ENCODE results near the gene TMTC1. TPM values are rescaled to one million over a fixed set of nuclear protein-coding genes. Genes with fewer than 3 reads are reported as not detected.

The TMTC1 gene
- total and polyA plus RNA-seq, 2 of the 8 experiments (the other 6 are each of a cell fraction or from before 2014, with no cell fraction given), result 15.4 to 20.8 TPM

DNA sequence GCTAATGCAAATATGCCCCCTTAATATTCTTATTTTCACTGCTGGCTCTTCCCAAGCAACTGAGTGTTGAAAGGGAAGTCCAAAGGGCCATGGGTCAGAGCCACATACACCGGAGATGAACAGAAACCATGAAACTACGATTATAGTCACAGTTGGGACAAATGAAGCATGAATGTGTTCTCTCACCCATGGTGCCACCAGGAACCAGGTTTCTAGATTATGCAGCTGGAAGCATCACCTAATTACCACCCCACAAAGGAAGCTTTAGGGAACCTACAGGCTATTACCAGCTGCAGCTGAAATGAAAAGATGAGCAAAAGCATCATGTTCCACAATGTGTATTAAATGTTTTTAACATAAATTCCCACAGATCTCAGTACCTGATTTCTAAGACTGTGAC is 15.4 kb downstream of the TMTC1 start:
- no peaks in the 10 kb centered on the region for H3K79me1 ChIP-seq (ENCODE audit: low read depth, low read length)
- no peaks in the 10 kb centered on the region; the same call in 1 of the 2 replicates for H3K23me2 ChIP-seq (ENCODE audit: low read depth, low read length)
- peaks cover 0 to 2% (median under 1%) of the 10 kb centered on the region in 4 experiments; a peak in 2 of 7 replicates for H3K4me1 ChIP-seq (replicated peaks in 1 of 4; ENCODE audit: control insufficient read depth in 3 of 4, insufficient read depth in 4 of 4, low read length in 3 of 4)
- no peak overlapping the region for H3K14ac ChIP-seq (ENCODE audit: insufficient read length)
- no peak overlapping the region for H3K4me2 ChIP-seq (ENCODE audit: insufficient read depth in 1 of 2, low read depth in 2 of 2, low read length in 2 of 2)
- H2AFZ ChIP-seq (ENCODE audit: low read length), result no peak overlapping the region
- no peak overlapping the region for H3K18ac ChIP-seq (ENCODE audit: extremely low read depth, low read length)
- H3K56ac ChIP-seq (replicated peaks; ENCODE audit: insufficient read length, low read depth, low read length), result no peak overlapping the region
- H3K23ac ChIP-seq (ENCODE audit: insufficient read length), result no peak overlapping the region
- H2BK15ac ChIP-seq (ENCODE audit: low read length), result no peak overlapping the region
- no peaks in the 10 kb centered on the region for H3K9me3 ChIP-seq (ENCODE audit: insufficient read depth in 2 of 2, low read depth in 1 of 2, low read length in 1 of 2)
- ChIA-PET CTCF (ENCODE audit: partially characterized antibody) (no interaction called here), POLR2A (ENCODE audit: partially characterized antibody) (interaction anchor here (1.2 to 1.3 kb wide), 2 partner anchors 9 to 17 kb away, joined by 3 to 4 read pairs; no protein-coding TSS in a partner anchor)
- no peak overlapping the region for H2BK5ac ChIP-seq (ENCODE audit: low read depth, low read length)
- H3K79me2 ChIP-seq (ENCODE audit: control insufficient read depth in 1 of 2, insufficient read depth in 2 of 2, low read length in 2 of 2), result peaks cover 5 to 59% of the 10 kb centered on the region in 2 experiments; a peak in 3 of 4 replicates
- H2BK120ac ChIP-seq (replicated peaks; ENCODE audit: low read depth, low read length), result no peak overlapping the region
- WGBS, 2 experiments (ENCODE audit: extremely low coverage in 1 of 2, insufficient coverage in 1 of 2, insufficient read length in 1 of 2, insufficient replicate concordance in 2 of 2, low coverage in 1 of 2, low lambda C conversion rate in 2 of 2, missing lambda C conversion rate in 1 of 2), result 48% methylated on average over 2 of the region's 2 CpGs; no CpG with 5 or more reads in 1 of the 2 experiments
- H4K91ac ChIP-seq (replicated peaks; ENCODE audit: insufficient read length, low read length), result no peak overlapping the region
- H2BK20ac ChIP-seq (ENCODE audit: low read length), result no peak overlapping the region
- no peak for FAIRE-seq
- no peak overlapping the region for H3K9ac ChIP-seq (replicated peaks in 1 of 4; ENCODE audit: extremely low read depth in 1 of 4, low read depth in 3 of 4, low read length in 3 of 4)
- H4K8ac ChIP-seq (ENCODE audit: extremely low read depth, insufficient read depth, low read length), result no peak overlapping the region
- DNase-seq (ENCODE audit: low read depth in 1 of 2, low spot score in 2 of 2), result no peak
- H4K20me1 ChIP-seq (replicated peaks in 1 of 2; ENCODE audit: control insufficient read depth in 1 of 2, insufficient read depth in 2 of 2, low read length in 2 of 2), result no peaks in the 10 kb centered on the region
- H3K4ac ChIP-seq (replicated peaks; ENCODE audit: insufficient read length, low read depth, low read length), result no peak overlapping the region
- no peaks in the 10 kb centered on the region for H3K27me3 ChIP-seq (replicated peaks in 1 of 4; ENCODE audit: control insufficient read depth in 3 of 4, extremely low read depth in 1 of 4, insufficient read depth in 3 of 4, low read length in 3 of 4)
- no peak overlapping the region for H2AK5ac ChIP-seq (ENCODE audit: low read depth, low read length)
- no peak overlapping the region for H3K27ac ChIP-seq (ENCODE audit: low read depth, low read length)
- no peak overlapping the region for H4K5ac ChIP-seq (ENCODE audit: insufficient read length, low read depth, low read length)
- no peak overlapping the region for H2BK12ac ChIP-seq (ENCODE audit: low read depth, low read length)
- H3K4me3 ChIP-seq (ENCODE audit: extremely low read depth in 1 of 4, insufficient read depth in 2 of 4, low read depth in 3 of 4, low read length in 4 of 4), result no peak overlapping the region
- H3K36me3 ChIP-seq (ENCODE audit: control insufficient read depth in 2 of 4, insufficient read depth in 4 of 4, low read length in 3 of 4), result peaks cover 0 to 5% (median 1%) of the 10 kb centered on the region in 4 experiments; a peak in 3 of 8 replicates
- TF ChIP-seq CEBPB (IDR thresholded peaks at IDR 0.05; ENCODE audit: low read depth, low read length) (no peak), NRF1 (IDR thresholded peaks at IDR 0.05; ENCODE audit: low read depth, low read length) (no peak), EGR1 (IDR thresholded peaks at IDR 0.05; ENCODE audit: borderline replicate concordance, low read depth, low read length) (no peak), GTF2F1 (IDR thresholded peaks at IDR 0.05; ENCODE audit: borderline replicate concordance, low read depth, low read length) (no peak), CBX5 (IDR thresholded peaks at IDR 0.05; ENCODE audit: low read depth, low read length) (no peak), ASH2L (IDR thresholded peaks at IDR 0.05; ENCODE audit: low read length) (no peak), BRCA1 (IDR thresholded peaks at IDR 0.05; ENCODE audit: low read depth, low read length) (no peak), SP1 (IDR thresholded peaks at IDR 0.05; ENCODE audit: low read depth, low read length) (no peak), KDM4A (IDR thresholded peaks at IDR 0.05; ENCODE audit: low read depth, low read length, severe bottlenecking) (no peak), SP2 (IDR thresholded peaks at IDR 0.05; ENCODE audit: low read length) (no peak), EZH2 (IDR thresholded peaks at IDR 0.05; ENCODE audit: low read depth, low read length, severe bottlenecking) (no peak)
- TF ChIP-seq, protein P1, sequence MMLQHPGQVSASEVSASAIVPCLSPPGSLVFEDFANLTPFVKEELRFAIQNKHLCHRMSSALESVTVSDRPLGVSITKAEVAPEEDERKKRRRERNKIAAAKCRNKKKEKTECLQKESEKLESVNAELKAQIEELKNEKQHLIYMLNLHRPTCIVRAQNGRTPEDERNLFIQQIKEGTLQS (IDR thresholded peaks at IDR 0.05; ENCODE audit: insufficient read depth, low read depth, low read length), result no peak
- TF ChIP-seq, protein P2, sequence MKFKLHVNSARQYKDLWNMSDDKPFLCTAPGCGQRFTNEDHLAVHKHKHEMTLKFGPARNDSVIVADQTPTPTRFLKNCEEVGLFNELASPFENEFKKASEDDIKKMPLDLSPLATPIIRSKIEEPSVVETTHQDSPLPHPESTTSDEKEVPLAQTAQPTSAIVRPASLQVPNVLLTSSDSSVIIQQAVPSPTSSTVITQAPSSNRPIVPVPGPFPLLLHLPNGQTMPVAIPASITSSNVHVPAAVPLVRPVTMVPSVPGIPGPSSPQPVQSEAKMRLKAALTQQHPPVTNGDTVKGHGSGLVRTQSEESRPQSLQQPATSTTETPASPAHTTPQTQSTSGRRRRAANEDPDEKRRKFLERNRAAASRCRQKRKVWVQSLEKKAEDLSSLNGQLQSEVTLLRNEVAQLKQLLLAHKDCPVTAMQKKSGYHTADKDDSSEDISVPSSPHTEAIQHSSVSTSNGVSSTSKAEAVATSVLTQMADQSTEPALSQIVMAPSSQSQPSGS (IDR thresholded peaks at IDR 0.05; ENCODE audit: low read length), result no peak
